ENCODE data around the gene NMNAT2. TPM values are rescaled to one million over a fixed set of nuclear protein-coding genes. Genes with fewer than 3 reads are reported as not detected.

Gene NMNAT2
- total and polyA plus RNA-seq, 2 of the 4 experiments (the other 2 are of a cell fraction) = 0.36 to 2.4 TPM

GRCh38 chr1:183374825-183375224, 43.4 kb downstream of the NMNAT2 start:
- H2AK5ac ChIP-seq (ENCODE audit: low read depth, low read length) = no peak overlapping the region
- H3K14ac ChIP-seq (replicated peaks; ENCODE audit: low read depth, low read length) = no peak overlapping the region
- intact Hi-C loops (cut with micrococcal nuclease) = no loop called here
- no peak overlapping the region for H3K4me2 ChIP-seq (ENCODE audit: low read depth, low read length)
- H4K5ac ChIP-seq (ENCODE audit: low read depth, low read length) = no peak overlapping the region
- H3K27ac ChIP-seq (ENCODE audit: insufficient read depth, low read length) = no peak overlapping the region
- H2AFZ ChIP-seq (replicated peaks; ENCODE audit: low read length, poor library complexity) = no peak overlapping the region
- no peaks in the 10 kb centered on the region for H4K20me1 ChIP-seq (ENCODE audit: insufficient read depth, low read length)
- no peak overlapping the region for H3K9ac ChIP-seq (ENCODE audit: low read depth, low read length)
- H3K18ac ChIP-seq (ENCODE audit: low read depth, low read length) = no peak overlapping the region
- BruUV-seq (replicated peaks) = no TSS peak
- TF ChIP-seq MAZ (IDR thresholded peaks at IDR 0.05; ENCODE audit: borderline replicate concordance, low read depth, low read length) = no peak
- no peak for TF ChIP-seq FOS (IDR thresholded peaks at IDR 0.05; ENCODE audit: low read depth, low read length)
- no peak for TF ChIP-seq ELK1 (IDR thresholded peaks at IDR 0.05; ENCODE audit: borderline replicate concordance, low read depth, low read length)
- TF ChIP-seq POLR2A (IDR thresholded peaks at IDR 0.05; ENCODE audit: low read depth, low read length) = no peak
- TF ChIP-seq SMC3 (IDR thresholded peaks at IDR 0.05; ENCODE audit: low read depth, low read length) = no peak
- TF ChIP-seq USF2 (IDR thresholded peaks at IDR 0.05; ENCODE audit: low read depth, low read length) = no peak
- no peak for TF ChIP-seq CHD1 (IDR thresholded peaks at IDR 0.05; ENCODE audit: low read depth, low read length)
- TF ChIP-seq CTCF (conservative IDR thresholded peaks at IDR 0.05; ENCODE audit: low read depth, low read length) = no peak
- no peaks in the 10 kb centered on the region for H3K36me3 ChIP-seq (ENCODE audit: control insufficient read depth, insufficient read depth, low read length)
- H2BK120ac ChIP-seq (ENCODE audit: low read depth, low read length) = no peak overlapping the region
- peaks cover 32% of the 10 kb centered on the region for H3K27me3 ChIP-seq (ENCODE audit: control insufficient read depth, insufficient read depth, low read length)
- no peaks in the 10 kb centered on the region for H3K9me3 ChIP-seq (ENCODE audit: control insufficient read depth, insufficient read depth, low read length)
- no peak overlapping the region for H2BK15ac ChIP-seq (ENCODE audit: low read depth, low read length)
- in situ Hi-C loops (cut with MboI; ENCODE audit: low sequenced_read_pairs) = no loop called here
- ChIA-PET CTCF (no interaction called here), POLR2A (ENCODE audit: unreplicated experiment) (no interaction called here)
- H4K8ac ChIP-seq (ENCODE audit: low read depth in 2 of 2, low read length in 2 of 2) = no peak overlapping the region
- H3K56ac ChIP-seq (ENCODE audit: extremely low read depth, insufficient read depth, low read length) = no peak overlapping the region
- 63% methylated on average over 1 of the region's 2 CpGs; no CpG with 5 or more reads in 1 of the 2 experiments for WGBS, 2 experiments (ENCODE audit: extremely low coverage in 2 of 2, insufficient read length in 1 of 2)
- no peak overlapping the region for H3K23ac ChIP-seq (ENCODE audit: low read depth, low read length)
- no peak overlapping the region for H2AK9ac ChIP-seq (replicated peaks; ENCODE audit: low read depth, low read length, poor library complexity)
- dilution Hi-C loops (cut with HindIII; ENCODE audit: low sequenced_read_pairs, unreplicated experiment) = no loop called here
- H3K9me1 ChIP-seq (ENCODE audit: insufficient read depth, low read length) = no peaks in the 10 kb centered on the region
- no peaks in the 10 kb centered on the region for H3K79me1 ChIP-seq (ENCODE audit: low read depth in 1 of 2, low read length in 2 of 2)
- no peak overlapping the region for H2BK5ac ChIP-seq (ENCODE audit: low read depth, low read length, poor library complexity, severe bottlenecking)
- no peak overlapping the region for H3K4me3 ChIP-seq (ENCODE audit: insufficient read depth, low read depth, low read length)
- no peak overlapping the region for H2BK20ac ChIP-seq (ENCODE audit: low read depth, low read length)
- no peak overlapping the region for H4K91ac ChIP-seq (ENCODE audit: insufficient read depth, low read depth, low read length)
- H3K4ac ChIP-seq (ENCODE audit: low read depth, low read length) = no peak overlapping the region
- no peaks in the 10 kb centered on the region for H3K4me1 ChIP-seq (ENCODE audit: control insufficient read depth, insufficient read depth, low read length)
- no peak for ATAC-seq (ENCODE audit: low read depth)
- no peak for DNase-seq

All from IMR-90 (cell line).